ENCODE data around the gene AUNIP.

The AUNIP gene

DNA sequence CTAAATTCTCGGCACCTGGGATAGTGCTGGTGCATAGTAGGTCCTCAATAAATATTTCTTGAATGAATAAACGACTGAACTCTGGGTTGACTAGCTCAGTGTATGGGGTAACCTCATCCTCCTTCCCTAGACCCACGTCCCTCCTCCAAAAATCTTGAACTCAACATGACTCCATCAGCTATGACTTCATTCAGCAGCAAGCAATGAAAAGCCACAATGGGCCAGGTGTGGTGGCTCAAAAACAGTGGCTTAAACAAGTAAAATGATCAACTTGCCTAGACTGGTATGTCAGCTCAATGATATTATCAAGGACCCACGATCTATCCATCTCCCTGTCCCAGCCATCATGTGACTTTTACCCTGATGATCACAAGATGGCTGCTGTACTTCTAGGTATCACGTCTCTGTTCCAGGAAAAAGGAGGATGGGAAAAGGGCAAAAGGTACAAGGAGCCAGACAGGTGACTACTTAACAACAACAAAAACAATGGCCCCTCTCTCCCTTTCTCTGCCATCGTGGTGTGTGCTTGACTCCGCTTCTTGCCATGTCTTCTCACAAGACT lies 29.2 kb upstream of the AUNIP start:
- DNase-seq, result no peak

DNA sequence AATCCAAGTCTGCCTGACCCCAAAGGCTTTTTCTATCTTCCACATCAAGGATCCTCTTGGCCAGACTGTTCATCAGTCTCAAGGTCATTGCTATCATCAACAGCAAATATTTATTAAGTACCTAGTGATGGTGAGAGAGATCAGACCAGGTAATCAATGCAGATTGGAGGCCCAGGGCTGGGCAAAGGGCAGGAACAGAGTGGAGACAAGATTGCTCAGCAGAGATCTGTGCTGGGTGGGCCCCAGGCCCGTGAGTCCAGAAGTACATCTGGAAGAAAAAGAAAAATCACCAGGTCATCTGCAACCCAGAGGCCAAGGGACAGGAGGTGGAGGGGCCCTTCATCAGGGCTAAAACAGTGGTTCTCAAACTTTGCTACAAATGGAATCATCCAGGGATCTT lies 26.3 kb upstream of the AUNIP start:
- no peak for DNase-seq

DNA sequence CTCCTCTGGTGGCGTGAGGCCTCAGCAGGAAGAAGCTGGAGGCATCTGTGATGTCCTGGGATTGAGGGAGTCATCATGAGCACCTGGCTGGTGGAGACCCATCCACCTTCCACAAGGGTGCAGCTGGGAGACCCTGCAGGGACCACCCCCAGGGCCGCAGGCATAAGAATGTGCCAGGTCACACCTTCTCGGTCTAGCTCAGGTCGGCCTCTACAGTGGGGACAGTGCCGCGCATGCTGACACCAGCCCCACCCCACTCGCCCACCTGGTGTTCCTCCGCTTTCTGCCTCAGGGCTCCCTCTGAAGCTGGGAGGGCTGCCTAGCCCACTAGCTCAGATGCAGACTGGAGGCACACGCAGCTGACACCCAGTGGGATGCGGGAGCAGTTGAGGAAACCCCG lies 22.0 kb upstream of the AUNIP start:
- no peak for DNase-seq

DNA sequence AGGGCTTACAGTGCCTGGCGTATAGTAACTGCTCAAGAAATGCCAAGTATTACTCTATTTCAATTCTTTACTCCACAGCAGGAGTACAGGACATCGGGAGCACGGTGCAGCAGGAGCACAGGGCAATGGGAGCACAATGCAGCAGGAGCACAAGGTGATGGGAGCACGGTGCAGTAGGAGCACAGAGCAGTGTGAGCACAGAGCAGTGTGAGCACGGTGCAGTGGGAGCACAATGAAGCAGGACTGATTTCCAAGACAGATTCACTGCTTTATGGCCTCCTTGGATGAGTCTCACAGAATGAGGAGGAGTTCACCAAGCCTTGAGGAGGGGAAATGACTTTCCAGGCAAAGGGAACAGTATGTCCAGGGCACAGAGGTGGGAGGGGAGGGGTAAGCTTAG lies 21.3 kb upstream of the AUNIP start:
- DNase-seq, result no peak

DNA sequence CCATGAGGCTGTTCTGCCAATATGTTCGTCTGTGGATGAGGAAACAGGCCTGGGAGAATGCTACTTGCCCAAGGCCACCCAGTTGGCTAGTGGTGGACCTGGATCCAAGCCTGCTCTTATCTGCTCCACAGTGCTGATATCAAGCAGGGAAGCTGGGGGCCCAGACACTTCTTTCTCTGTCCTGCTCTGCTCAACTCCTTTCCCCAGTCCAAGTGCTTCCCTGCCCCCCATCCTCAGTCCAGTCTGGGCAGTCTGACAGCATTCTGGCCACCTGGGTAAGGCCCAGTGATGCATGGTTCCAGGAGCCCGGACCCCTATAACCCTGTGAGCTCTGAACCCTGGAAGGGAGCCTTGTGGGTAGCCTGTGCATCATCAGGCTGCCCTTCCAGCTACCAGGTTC lies 20.4 kb upstream of the AUNIP start:
- no peak for DNase-seq

DNA sequence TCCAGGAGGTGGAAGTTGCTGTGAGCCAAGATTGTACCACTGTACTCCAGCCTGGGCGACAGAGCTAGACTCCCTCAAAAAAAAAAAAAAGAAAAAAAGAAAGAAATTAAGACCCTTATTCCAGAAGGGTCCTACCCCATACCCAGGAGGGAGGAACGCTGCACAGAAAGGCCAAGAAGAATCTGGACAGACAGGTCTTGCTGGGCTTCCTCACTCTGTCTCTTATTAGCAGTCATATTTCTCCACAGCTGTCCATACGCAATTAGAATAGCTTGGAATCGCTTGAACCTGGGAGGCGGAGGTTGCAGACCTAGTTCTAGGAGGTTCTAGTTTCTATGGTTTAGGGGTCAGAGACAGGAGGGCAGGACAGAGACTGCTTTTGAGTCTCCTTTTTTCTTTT lies 19.4 kb upstream of the AUNIP start:
- no peak for DNase-seq

DNA sequence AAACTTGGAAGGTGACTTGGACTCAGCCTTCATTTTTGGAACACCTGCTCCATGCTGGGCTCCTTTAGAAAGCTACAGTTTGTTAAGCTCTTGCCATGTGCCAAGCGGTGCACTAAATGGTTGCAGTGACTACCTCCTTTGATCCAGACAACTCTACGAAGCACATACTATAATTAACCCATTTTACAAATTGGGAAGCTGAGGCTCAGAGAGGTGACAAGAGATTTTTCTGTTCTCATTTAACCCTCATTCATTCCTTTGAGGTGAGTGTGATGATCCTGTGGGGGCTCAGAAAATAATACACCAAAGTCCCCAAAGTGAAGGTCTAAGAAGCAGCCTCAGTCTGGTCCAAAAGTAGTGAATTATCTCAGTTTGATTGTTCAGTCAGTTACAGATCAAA lies 17.9 kb upstream of the AUNIP start:
- DNase-seq, result no peak

DNA sequence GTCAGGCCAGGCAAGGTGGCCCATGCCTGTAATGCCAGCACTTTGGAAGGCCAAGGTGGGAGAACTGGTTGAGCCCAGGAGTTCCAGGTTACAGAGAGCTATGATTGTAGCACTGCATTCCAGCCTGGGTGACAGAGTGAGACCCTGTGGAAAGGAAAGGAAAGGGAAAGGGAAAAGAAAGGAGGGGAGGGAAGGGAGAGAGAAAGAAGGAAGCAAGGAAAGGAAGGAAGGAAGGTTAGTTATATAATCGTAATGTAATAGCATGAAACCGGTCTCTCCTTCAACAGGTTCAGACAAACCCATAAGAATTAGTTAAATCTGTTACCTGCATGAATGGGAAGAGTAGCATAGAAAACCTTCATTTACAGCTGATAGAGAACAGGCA lies 17.4 kb upstream of the AUNIP start:
- DNase-seq, result no peak

DNA sequence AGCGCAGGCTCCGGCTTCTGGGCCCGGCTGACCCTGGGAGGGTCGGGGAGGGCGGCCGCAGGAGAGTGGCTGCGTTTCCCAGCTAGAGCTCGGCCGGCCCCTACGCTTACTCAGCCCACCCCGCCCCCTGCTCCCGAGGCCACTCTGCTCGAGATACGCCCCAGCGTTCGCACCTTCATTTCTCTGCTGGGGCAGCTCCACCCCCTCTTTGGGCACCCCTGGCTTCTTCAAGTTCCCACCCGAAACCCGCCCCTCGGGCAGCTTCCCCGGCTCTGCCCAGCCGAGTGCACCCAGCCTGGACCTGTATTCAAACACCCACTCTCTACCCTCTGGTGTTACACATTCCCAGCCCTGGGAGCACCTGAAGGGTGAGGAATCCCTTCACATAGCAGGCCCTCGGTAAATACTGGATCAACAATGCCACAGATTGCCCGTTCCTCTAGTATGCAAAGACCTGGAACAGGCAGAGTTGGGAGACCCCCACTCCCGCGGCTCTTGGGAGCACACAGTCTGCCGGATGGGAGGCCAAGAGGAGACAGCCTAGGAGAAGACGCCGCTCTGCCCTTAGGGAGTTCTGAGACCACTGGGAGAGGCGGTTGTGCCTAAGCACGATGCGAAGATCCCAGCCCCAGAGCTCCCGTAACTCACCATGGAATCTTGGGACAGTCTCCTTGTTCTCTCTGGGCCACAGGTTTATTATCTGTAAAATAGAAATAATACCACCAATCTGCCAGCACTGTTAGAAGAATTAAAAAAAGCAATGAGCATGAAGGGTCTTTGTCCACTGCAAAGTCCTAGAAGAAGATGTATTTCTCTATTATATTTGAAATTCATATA lies 16.8 kb upstream of the AUNIP start:
- DNase-seq, result no peak

DNA sequence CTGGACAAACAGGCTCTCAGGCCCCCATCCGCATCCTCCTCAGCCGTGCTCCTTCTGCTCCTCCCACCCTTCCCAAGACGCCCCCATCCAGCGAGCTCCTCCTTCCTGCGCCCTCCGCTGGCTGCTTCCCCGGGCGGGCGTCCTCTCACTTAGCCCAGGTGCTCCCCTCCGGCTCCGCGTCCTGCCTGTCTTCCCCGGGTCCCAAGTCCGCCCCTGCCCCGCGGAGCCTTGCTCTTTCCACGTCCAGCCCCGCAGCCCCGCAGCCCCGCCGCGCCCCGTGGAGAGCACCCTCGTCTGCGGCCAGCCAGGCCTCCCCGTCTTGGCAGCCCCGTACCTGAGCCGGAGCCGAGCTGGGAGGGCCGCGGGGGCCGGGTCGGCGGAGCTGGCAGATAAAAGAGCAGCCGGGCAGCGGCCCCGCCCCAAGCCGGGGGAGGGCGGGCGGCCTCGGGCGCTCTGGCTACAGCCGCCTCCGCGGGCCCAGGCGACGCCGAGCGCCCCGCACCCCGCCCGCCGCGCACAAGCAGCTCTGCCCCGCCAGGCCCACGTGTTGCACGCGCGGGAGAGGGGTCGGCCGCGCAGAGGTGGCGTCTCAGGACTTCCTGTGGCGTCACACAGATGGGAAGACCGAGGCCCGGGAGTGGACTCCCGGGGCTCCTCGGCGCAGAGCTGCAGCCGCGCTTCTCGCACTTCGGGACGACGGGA lies 16.0 kb upstream of the AUNIP start, which contains the start of gene PAQR7:
Gene PAQR7 (minus strand): TSS at position 555 of the 702 bp plus-strand sequence. CDS start 11,869 bp downstream, outside the sequence.
- DNase-seq, result peak; percentile 61

DNA sequence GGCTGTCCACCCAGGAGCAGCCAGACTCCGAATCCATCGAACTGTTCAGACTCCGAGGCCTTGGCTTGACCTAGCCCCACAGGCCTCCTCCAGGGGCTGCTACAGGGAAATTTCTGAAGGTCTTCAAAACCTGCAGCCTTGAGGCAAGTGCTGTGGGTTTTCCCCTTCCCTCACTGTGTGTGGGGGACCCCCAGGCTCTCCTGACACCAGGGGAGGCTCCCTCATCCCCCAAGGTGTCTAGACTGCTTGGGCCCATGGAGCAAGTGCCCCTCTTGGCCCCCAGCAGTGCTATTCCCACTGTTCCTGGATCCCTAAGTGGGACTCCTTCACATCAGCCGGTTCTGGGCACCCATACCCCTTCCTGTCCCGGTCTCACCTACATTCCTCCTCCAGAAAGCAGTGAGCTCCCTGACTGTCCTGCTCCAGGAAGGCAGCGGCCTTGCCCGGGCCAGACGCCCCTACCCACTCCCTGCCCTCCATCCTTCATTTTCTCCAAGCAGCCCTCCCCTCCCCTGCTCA lies 15.4 kb upstream of the AUNIP start:
- no peak for DNase-seq

DNA sequence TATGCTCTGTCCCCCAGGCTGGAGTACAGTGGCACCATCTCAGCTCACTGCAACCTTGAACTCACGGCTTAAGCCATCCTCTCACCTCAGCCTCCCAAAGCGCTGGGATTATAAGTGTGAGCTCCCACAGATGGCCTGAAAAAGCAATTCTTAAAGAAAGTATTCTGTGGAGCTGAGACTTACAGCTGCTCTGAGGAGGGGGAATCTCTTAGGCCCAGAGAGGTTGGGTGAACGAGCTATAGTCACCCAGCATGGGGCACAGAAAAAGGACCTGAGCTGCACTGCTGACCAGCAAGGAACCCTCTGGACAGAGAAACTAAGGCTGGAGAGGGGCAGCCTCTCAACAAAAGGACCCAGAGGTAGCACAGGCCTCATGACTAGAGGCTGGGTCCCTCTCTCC lies 15.0 kb upstream of the AUNIP start:
- DNase-seq, result no peak

DNA sequence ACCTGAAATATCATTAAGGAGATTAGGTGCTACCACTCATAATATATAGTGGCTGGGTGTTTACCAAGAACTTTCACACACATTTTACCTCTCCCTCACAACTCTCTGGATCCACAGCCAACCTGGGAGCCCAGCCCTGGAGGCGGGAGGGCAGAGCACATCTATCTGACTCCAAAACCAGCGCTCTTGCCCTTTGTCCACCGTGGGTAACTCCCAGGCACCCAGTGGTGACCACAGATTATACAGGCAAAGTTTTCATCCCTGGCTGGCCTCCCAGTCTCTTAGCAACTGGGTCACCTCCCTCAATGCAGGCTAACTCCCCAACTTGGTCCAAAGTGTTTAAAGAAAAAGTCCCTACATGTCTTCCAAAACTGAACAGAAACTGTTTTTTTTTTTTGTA lies 13.9 kb upstream of the AUNIP start:
- no peak for DNase-seq

DNA sequence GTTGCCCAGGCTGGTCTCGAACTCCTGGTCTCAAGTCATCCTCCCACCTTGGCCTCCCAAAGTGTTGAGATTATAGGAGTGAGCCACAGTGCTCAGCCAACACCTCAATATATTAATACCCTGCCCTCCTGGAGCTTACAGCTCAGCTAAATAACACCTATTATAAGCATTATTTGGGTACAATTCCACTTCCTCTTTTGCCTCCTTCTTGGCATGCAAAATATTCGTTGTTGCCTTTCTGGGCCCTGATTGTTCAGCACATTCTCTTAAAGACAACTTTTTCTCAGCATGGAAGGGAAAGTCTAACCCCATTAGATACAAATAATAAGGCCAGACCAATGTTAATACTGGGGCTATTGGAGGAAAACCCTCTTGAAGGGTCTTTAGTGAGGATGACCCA lies 13.5 kb upstream of the AUNIP start:
- DNase-seq, result no peak

DNA sequence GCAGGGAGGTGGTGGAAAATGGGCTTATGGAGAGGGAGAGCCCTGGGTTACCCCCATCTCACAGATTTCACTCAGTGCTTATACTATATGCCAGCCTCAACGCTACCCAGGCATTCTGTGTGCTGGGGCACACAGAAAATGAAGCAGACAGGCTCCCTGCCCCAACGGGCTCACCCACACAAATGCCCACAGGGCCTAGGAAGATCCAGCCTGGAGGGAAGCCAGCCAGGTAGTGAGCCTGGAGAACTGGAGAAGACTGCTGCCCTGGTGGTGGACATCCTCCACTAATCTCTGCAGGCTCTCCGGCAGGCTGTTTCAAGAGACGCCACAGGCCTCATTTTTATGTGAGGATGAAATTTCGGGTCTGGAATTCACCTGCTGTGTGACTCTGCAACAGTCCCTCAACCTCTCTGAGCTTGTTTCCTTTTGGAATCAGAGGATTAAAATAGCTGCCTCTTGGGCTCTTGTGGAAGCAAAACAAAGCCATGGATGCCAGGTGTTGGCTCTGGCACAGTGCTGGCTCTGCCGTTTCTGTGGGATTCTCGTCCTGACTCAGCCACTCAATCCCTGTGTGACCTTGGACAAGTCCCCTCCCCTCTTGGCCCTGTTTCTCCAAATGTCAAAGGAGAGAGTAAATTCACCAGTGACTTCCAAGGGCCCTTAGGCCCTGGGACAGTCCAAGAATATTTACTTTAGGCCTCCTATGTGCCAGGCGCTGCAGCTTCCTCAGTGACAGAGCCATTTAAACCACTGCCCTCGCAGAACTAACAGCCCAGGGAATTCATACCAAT lies 12.6 kb upstream of the AUNIP start:
- no peak for DNase-seq

DNA sequence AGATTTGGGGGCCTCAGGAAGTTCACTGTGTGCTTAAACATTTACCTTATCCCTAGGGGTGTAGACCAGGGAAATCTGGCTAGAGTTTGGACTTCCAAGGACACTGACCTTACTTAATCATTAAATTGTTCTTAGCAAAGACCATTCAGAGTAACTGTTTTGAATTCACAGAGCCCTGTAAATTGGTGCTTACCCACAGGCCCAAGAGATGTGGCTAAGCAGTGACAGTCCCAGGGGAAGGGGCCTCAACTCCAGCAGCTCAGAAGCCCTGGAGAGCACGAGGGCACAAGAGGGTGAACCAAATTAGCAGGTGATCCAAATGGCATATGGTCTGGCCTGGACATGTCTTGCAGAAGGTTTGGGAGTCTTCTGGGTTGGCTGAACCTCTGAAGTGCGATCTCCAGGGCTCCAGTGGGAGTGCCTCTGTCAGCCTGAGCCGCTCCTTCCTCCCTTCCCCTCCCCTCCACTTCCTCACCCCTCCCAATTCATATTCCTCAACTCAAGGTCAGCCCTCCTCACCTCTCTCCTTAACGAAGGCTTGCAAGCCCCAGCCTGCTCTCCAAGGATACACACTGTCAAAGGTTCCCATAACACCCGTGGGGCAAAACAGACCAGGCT lies 11.9 kb upstream of the AUNIP start:
- no peak for DNase-seq

DNA sequence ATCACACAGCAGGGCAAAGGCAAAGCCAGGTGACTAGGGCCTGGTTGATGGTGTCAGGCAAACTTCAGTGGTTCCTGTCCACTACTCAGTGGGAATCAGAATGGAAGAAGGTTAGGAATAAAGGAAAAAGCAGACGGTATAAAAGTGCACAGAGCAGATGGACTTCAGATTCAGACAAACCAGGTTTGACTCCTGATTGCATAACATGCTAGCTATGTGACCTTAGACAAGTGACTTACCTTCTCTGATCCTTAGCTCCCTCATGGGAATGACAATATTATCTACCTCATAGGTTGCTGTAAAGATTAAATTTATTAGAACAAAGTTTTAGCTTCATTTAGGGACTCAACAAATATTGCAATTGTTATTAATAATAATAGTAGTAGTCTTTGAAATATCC lies 11.4 kb upstream of the AUNIP start:
- DNase-seq, result no peak

DNA sequence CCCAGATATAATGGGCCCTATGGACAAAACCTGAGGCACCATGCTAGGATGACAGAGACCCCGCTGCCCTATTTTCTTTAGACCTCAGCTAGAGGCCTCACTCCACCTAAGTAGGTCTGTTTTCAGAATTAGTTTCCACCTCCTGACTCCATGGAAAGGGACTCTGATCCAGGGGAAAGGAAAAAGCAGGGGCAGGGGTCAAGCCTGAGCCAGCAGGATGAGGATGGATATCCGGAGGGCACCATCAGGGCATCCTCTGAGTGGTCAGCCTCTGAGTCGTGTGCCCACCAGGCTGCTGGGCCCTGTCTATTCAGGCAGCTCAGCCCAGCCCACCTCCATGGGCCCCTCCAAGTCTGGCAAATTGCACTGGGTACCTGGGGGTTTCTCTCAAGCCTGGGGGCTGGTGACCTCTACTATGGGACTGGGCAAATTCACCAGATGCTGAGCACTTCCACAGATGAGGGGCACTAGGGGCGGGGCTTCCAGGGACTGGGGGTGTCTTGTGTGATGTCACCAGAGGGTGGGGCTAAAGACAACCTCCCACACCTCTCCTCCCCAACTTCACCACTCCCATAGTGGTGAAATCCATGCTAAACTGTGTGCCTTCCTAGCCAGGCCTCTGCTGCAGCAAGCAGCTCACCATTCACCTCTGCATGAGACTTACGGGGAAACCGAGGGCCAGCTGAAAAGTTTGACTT lies 10.8 kb upstream of the AUNIP start:
- no peak for DNase-seq

DNA sequence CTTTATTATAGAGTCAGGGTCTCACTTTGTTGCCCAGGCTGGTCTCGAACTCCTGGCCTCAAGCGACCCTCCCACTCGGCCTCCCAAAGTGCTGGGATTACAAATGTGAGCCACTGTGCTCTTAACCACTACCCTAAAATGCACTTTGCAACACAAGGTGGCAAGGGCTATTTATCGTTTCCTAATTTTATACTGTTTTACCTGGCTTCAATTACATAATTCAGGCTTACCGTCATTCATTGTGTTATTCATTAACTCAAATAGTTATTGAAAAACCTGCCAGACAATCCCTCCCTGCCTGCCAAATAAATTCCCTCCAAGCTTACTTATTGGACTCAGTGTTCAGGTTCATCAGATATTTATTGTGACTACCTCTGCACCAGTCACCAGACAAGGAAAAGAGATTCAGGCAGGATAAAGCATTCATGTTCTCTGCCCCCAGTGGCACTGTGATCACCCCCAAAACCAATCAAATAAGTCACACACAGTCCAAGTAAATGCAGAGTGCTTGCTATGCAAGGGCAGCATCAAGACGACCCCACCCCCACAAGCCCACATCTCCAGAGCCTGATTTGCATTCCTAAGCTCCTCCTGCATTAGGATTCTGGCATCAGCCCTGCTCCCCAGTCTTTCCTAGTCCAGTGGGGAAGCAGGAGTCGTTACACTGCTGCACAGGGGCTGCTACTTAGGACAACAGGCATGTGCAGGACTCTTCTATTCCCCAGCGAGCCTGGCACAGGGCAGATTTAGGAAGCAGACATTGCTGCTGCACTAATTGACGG lies 8.1 kb upstream of the AUNIP start:
- no peak for DNase-seq

DNA sequence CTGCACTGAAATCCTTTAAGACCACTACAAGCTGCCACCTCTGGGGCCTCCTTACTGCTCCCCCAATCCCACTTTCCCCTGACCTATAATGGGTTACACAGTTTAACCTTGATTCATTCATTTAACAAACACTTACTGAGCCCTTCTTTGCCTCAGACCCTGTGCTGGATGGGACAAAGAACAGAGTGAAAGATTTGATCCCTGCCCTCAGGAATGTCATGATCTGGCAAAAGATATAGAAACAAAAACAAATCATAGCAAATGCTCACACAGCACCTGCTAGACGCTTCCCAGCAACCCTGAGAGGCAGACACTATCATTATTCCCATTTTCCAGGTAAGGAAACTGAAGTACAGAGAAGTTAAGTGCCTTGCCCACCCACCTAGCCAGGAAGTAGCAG lies 7.0 kb upstream of the AUNIP start:
- no peak for DNase-seq

DNA sequence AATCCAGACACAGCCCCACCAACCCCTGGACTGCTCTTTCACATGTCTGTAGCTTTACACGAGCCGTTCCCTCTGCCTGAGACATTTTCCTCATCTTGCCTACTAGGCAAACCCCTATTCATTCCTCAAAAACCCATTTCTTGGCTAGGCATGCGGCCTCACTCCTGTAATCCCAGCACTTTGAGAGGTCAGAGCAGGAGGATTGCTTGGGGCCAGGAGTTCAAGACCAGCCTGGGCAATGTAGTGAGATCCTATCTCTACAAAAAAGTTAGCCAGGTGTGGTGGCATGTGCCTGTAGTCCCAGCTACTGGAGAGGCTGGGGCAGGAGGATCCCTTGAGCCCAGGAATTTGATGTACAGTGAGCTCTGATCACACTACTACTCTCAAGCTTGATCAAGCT lies 5.2 kb upstream of the AUNIP start:
- DNase-seq, result no peak

Measured in stimulated activated naive CD4-positive, alpha-beta T cell treated with Interleukin-2 at 50 U/mL for 16 hours (primary cell).